ENCODE measurements around the gene PDZD8. TPM values are rescaled to one million over a fixed set of nuclear protein-coding genes. Genes with fewer than 3 reads are reported as not detected.

PDZD8 gene
- total RNA-seq, 1 donor from 2014 or later, result 13.2 TPM

DNA sequence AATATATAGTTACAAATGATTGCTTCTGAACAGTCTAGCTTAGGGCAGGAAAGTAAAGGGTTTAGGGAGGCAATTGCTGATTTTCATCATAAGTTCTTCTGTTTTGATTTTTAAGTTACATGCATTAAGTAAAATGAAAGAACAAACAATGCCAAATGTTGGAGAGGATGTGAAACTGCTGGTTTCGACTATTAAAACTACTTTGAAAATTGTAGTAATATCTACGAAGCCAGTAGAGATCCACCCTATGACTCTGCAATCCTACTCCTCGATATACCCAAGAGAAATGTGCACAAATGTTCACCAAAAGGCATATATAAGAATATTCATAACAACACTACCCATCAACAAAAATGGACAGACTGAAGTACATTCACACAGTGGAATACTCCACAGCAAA lies 24.3 kb downstream of the PDZD8 start:
- TF ChIP-seq, protein P1, sequence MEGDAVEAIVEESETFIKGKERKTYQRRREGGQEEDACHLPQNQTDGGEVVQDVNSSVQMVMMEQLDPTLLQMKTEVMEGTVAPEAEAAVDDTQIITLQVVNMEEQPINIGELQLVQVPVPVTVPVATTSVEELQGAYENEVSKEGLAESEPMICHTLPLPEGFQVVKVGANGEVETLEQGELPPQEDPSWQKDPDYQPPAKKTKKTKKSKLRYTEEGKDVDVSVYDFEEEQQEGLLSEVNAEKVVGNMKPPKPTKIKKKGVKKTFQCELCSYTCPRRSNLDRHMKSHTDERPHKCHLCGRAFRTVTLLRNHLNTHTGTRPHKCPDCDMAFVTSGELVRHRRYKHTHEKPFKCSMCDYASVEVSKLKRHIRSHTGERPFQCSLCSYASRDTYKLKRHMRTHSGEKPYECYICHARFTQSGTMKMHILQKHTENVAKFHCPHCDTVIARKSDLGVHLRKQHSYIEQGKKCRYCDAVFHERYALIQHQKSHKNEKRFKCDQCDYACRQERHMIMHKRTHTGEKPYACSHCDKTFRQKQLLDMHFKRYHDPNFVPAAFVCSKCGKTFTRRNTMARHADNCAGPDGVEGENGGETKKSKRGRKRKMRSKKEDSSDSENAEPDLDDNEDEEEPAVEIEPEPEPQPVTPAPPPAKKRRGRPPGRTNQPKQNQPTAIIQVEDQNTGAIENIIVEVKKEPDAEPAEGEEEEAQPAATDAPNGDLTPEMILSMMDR (IDR thresholded peaks at IDR 0.05), result no peak
- Mint-ChIP-seq H3K27ac (peak overlapping the region; percentile 18), H3K4me1 (peaks cover 48% of the 10 kb centered on the region), H3K27me3 (no peaks in the 10 kb centered on the region), H3K36me3 (ENCODE audit: low read depth) (no peaks in the 10 kb centered on the region), H3K9me3 (no peaks in the 10 kb centered on the region), H3K4me3 (no peak overlapping the region)
- ATAC-seq (ENCODE audit: low read depth), result peak; percentile 28
- ChIA-PET CTCF (no interaction called here), POLR2A (no interaction called here)
- DNase-seq, result no peak
- intact Hi-C loops (cut with micrococcal nuclease), result no loop called here

DNA sequence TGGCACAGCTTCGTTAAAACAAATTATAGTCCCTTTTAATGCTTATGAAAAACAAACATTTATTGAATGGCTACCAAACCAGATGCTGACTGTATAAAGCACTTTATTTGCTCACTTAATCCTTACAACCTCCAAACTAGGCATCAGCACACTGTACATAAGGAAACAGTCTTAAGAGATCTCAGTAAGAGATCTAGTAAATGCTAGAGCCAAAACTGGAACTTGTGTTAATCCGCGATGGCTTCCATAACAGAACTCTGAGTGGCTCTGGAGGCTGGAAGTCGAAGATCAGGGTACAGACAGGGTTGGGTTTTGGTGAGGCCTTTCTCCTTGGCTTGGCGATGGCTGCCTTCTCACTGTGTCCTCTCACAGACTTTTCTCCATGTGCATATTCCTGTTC lies 27.0 kb downstream of the PDZD8 start:
- no peak overlapping the region for H3K4me3 Mint-ChIP-seq
- DNase-seq, result no peak
- TF ChIP-seq, protein P1 (IDR thresholded peaks at IDR 0.05), result no peak
- no peak for ATAC-seq (ENCODE audit: low read depth)
- H3K9me3 Mint-ChIP-seq, result no peaks in the 10 kb centered on the region
- ChIA-PET CTCF (no interaction called here), POLR2A (no interaction called here)
- H3K36me3 Mint-ChIP-seq (ENCODE audit: low read depth), result no peaks in the 10 kb centered on the region
- H3K4me1 Mint-ChIP-seq, result peaks cover 42% of the 10 kb centered on the region
- H3K27me3 Mint-ChIP-seq, result no peaks in the 10 kb centered on the region
- intact Hi-C loops (cut with micrococcal nuclease), result no loop called here
- H3K27ac Mint-ChIP-seq, result no peak overlapping the region

DNA sequence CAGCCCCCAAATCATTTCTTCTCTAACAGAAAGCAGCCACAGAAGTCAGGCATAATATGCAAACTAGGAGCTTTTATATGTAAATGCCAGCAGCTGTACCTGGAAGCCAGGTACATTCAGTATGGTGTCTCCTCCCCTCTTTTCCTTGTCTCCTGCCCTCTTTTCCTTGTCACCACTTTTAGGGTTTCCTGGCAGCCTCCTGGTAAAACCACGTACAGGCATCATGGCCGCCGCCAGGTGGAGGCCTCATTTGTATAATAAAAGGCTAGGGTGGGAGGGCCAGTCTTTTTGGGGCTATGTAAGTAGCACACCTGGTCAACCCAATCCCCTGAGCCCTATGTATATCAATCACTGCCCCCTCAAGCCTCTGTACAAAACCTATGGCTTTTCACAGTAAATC lies 28.7 kb downstream of the PDZD8 start:
- Mint-ChIP-seq H3K27me3 (no peaks in the 10 kb centered on the region), H3K36me3 (ENCODE audit: low read depth) (no peaks in the 10 kb centered on the region), H3K4me3 (no peak overlapping the region), H3K9me3 (no peaks in the 10 kb centered on the region), H3K27ac (no peak overlapping the region), H3K4me1 (peaks cover 41% of the 10 kb centered on the region)
- POLR2A ChIA-PET, result no interaction called here
- intact Hi-C loops (cut with micrococcal nuclease), result no loop called here
- ATAC-seq (ENCODE audit: low read depth) (no peak), DNase-seq (no peak)
- CTCF ChIA-PET, result no interaction called here
- TF ChIP-seq, protein P1 (IDR thresholded peaks at IDR 0.05), result no peak

DNA sequence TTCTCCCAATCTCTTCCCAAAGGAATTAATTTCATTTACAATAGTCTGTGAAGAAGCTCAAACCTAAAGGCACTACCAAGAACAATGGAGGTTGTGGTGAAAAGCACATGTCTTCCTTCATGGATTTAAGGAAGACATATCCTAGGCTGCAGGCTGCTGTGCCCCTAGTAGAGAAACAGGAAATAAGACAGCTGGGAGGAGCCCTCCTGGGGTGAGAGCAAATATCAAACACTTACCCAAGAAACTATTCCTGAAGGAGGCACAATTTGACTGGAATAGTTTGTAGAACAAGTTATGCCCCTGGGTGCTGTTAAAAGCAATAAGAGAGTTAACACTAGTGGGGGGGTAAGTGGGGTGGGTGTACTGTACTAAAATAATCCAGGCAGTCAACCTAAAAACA lies 30.1 kb downstream of the PDZD8 start:
- ChIA-PET CTCF (no interaction called here), POLR2A (no interaction called here)
- Mint-ChIP-seq H3K4me1 (peaks cover 33% of the 10 kb centered on the region), H3K9me3 (no peaks in the 10 kb centered on the region), H3K27me3 (no peaks in the 10 kb centered on the region), H3K4me3 (no peak overlapping the region), H3K36me3 (ENCODE audit: low read depth) (peaks cover 8% of the 10 kb centered on the region), H3K27ac (no peak overlapping the region)
- DNase-seq (no peak), ATAC-seq (ENCODE audit: low read depth) (no peak)
- TF ChIP-seq, protein P1 (IDR thresholded peaks at IDR 0.05), result no peak
- intact Hi-C loops (cut with micrococcal nuclease), result no loop called here

DNA sequence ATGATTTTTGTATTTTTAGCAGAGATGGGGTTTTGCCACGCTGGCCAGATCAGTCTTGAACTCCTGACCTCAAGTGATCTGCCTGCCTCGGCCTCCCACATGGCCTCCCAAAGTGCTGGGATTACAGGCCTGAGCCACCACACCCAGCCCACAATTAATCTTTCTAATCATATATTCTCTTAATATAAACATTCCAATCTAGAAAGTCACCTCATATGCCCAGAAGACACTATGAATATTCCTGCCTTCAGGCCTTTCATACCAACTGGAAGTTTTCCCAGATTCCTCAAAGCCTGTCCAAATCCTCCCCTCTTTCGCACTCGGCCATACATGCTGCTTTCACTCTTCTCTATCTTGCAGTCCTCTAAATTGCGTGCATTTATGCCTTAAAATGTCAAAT lies 32.6 kb downstream of the PDZD8 start:
- ChIA-PET CTCF (interaction anchor here (0.9 kb wide), 1 partner anchor 23 kb away, joined by 3 read pairs; no protein-coding TSS in a partner anchor), POLR2A (no interaction called here)
- no peak overlapping the region for H3K27ac Mint-ChIP-seq
- ATAC-seq (ENCODE audit: low read depth) (no peak), DNase-seq (no peak)
- H3K4me1 Mint-ChIP-seq, result peaks cover 33% of the 10 kb centered on the region
- intact Hi-C loops (cut with micrococcal nuclease), result no loop called here
- H3K36me3 Mint-ChIP-seq (ENCODE audit: low read depth), result peaks cover 21% of the 10 kb centered on the region
- no peaks in the 10 kb centered on the region for H3K9me3 Mint-ChIP-seq
- TF ChIP-seq, protein P1 (IDR thresholded peaks at IDR 0.05), result no peak
- H3K27me3 Mint-ChIP-seq, result no peaks in the 10 kb centered on the region
- no peak overlapping the region for H3K4me3 Mint-ChIP-seq
